OCI-LY3 (cell line): ENCODE results near the gene PALLD.

Experiments used
- H2AFZ ChIP-seq: fragments of 200-600, 300-600 bp; shearing (Covaris generic); 2 replicates; pipeline ENCODE4 v1.6.0; 2014; ENCODE audit warnings: antibody characterized with exemption, low read depth, low read length
- H3K27ac ChIP-seq: fragments of 200-600, 300-600 bp; sonication (generic); 2 replicates; pipeline ENCODE4 v1.5.1; 2014; ENCODE audit warnings: mild to moderate bottlenecking, low read length, moderate library complexity, mixed read lengths
- H3K27me3 ChIP-seq: fragments of 200-600, 300-600 bp; sonication (generic); 2 replicates; pipeline ENCODE4 v1.6.1; 2014; ENCODE audit warnings: low read depth, low read length, mixed read lengths
- H3K36me3 ChIP-seq: fragments of 200-600, 300-600 bp; sonication (generic); replicated peaks from 2 replicates; pipeline ENCODE3; 2014; ENCODE audit warnings: low read depth, low read length, mixed read lengths
- H3K4me1 ChIP-seq: fragments of 300-600, 200-600 bp; sonication (generic); 2 replicates; pipeline ENCODE4 v1.6.1; 2014; ENCODE audit warnings: low read length, mixed read lengths
- H3K4me2 ChIP-seq: fragments of 200-600, 300-600 bp; sonication (generic); 2 replicates; pipeline ENCODE4 v1.6.1; 2014; ENCODE audit warnings: low read length, mixed read lengths
- H3K4me3 ChIP-seq: fragments of 300-600, 200-600 bp; sonication (generic); 2 replicates; pipeline ENCODE4 v1.5.1; 2014; ENCODE audit warnings: antibody characterized with exemption, mild to moderate bottlenecking, low read length, moderate library complexity
- H3K79me2 ChIP-seq: fragments of 300-600, 200-600 bp; shearing (Covaris generic); 2 replicates; pipeline ENCODE4 v1.6.1; 2014; ENCODE audit warnings: mild to moderate bottlenecking, low read length, mixed read lengths
- H3K9ac ChIP-seq: fragments of 300-600, 200-600 bp; shearing (Covaris generic); 2 replicates; pipeline ENCODE4 v1.6.0; 2014; ENCODE audit warnings: mild to moderate bottlenecking, low read length, moderate library complexity
- H3K9me3 ChIP-seq: fragments of 200-600, 300-600 bp; shearing (Covaris generic); 2 replicates; pipeline ENCODE4 v1.6.1; 2014; ENCODE audit warnings: low read length, mixed read lengths; ENCODE audit not compliant: insufficient read depth
- H4K20me1 ChIP-seq: fragments of 200-600, 300-600 bp; sonication (generic); 2 replicates; pipeline ENCODE4 v1.6.1; 2016; ENCODE audit warnings: low read length, mixed read lengths; ENCODE audit not compliant: insufficient read depth
- EZH2phosphoT487 ChIP-seq: fragments of 200-600 bp; shearing (Covaris generic); IDR thresholded peaks from 2 replicates; pipeline ENCODE4 v1.6.1; 2018; ENCODE audit warnings: antibody characterized with exemption, mixed run types, low read depth
- TF ChIP-seq, protein P1 (sequence below): fragments of 200-600, 300-600 bp; sonication (generic); IDR thresholded peaks from 2 replicates; pipeline ENCODE4 v1.5.1; 2014; ENCODE audit warnings: antibody characterized with exemption, low read length, low read depth

PALLD gene

GRCh38 chr4:168812806-168813205 is 316.0 kb downstream of the PALLD start:
- Histone ChIP-seq H4K20me1 (no peaks in the 10 kb centered on the region), H3K79me2 (no peaks in the 10 kb centered on the region), H2AFZ (no peak overlapping the region), H3K4me3 (no peak overlapping the region), H3K9ac (no peak overlapping the region), H3K4me2 (no peak overlapping the region), H3K9me3 (no peaks in the 10 kb centered on the region), H3K4me1 (peaks cover 10% of the 10 kb centered on the region), H3K36me3 (no peaks in the 10 kb centered on the region), H3K27ac (no peak overlapping the region), H3K27me3 (peaks cover 32% of the 10 kb centered on the region)
- TF ChIP-seq, protein P1, sequence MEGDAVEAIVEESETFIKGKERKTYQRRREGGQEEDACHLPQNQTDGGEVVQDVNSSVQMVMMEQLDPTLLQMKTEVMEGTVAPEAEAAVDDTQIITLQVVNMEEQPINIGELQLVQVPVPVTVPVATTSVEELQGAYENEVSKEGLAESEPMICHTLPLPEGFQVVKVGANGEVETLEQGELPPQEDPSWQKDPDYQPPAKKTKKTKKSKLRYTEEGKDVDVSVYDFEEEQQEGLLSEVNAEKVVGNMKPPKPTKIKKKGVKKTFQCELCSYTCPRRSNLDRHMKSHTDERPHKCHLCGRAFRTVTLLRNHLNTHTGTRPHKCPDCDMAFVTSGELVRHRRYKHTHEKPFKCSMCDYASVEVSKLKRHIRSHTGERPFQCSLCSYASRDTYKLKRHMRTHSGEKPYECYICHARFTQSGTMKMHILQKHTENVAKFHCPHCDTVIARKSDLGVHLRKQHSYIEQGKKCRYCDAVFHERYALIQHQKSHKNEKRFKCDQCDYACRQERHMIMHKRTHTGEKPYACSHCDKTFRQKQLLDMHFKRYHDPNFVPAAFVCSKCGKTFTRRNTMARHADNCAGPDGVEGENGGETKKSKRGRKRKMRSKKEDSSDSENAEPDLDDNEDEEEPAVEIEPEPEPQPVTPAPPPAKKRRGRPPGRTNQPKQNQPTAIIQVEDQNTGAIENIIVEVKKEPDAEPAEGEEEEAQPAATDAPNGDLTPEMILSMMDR = no peak
- no peak for TF ChIP-seq EZH2phosphoT487

DNA sequence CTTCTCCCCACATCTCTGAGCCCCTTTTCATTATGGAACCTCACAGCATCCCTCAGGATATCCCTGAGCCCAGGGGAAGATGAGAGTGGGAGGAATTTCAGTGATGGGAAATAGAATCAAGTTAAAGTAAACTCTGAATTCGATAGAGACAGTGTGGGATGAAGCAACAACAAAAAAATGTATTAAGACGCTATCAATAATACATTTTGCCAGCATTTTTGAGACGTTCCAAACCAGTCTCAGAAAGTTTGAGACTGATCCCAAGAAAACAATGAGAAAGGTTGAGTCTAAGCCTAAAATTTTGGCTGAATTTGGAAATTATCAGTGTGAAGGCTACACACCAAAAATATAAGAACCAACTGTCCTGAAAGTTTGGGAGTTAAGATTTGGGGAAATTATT is 317.0 kb downstream of the PALLD start:
- Histone ChIP-seq H3K9me3 (no peaks in the 10 kb centered on the region), H3K27ac (no peak overlapping the region), H3K4me2 (no peak overlapping the region), H2AFZ (no peak overlapping the region), H3K4me3 (no peak overlapping the region), H3K9ac (no peak overlapping the region), H4K20me1 (no peaks in the 10 kb centered on the region), H3K36me3 (no peaks in the 10 kb centered on the region), H3K27me3 (peaks cover 43% of the 10 kb centered on the region), H3K79me2 (no peaks in the 10 kb centered on the region), H3K4me1 (peaks cover 10% of the 10 kb centered on the region)
- TF ChIP-seq, protein P1 = no peak
- TF ChIP-seq EZH2phosphoT487 = no peak

- Histone ChIP-seq H3K4me2 (no peak overlapping the region), H3K9ac (no peak overlapping the region), H3K79me2 (no peaks in the 10 kb centered on the region), H3K4me3 (no peak overlapping the region), H3K27me3 (peaks cover 43% of the 10 kb centered on the region), H2AFZ (no peak overlapping the region), H3K9me3 (no peaks in the 10 kb centered on the region), H4K20me1 (no peaks in the 10 kb centered on the region), H3K4me1 (peaks cover 10% of the 10 kb centered on the region), H3K36me3 (no peaks in the 10 kb centered on the region), H3K27ac (no peak overlapping the region)
- TF ChIP-seq, protein P1 = no peak
- TF ChIP-seq EZH2phosphoT487 = no peak
These were observed 318.8 kb downstream of the PALLD start for GRCh38 chr4:168815379-168816345.

- H3K9me3 ChIP-seq = no peaks in the 10 kb centered on the region
- 0 out of 2 replicates have a peak overlapping the region, but pooled peaks have one; percentile 71 for H2AFZ ChIP-seq
- peaks cover 10% of the 10 kb centered on the region for H3K4me1 ChIP-seq
- TF ChIP-seq, protein P1 = no peak
- TF ChIP-seq EZH2phosphoT487 = no peak
- no peaks in the 10 kb centered on the region for H3K36me3 ChIP-seq
- H4K20me1 ChIP-seq = no peaks in the 10 kb centered on the region
- H3K27ac ChIP-seq = no peak overlapping the region
- peak overlapping the region; percentile 73 for H3K4me3 ChIP-seq
- H3K9ac ChIP-seq = no peak overlapping the region
- H3K27me3 ChIP-seq = peaks cover 43% of the 10 kb centered on the region
- peak overlapping the region; percentile 90 for H3K4me2 ChIP-seq
- no peaks in the 10 kb centered on the region for H3K79me2 ChIP-seq
These were observed 320.5 kb downstream of the PALLD start for GRCh38 chr4:168817370-168817769.
